OCI-LY7 (cell line): ENCODE measurements around the gene EEF1E1. TPM values are rescaled to one million over a fixed set of nuclear protein-coding genes. Genes with fewer than 3 reads are reported as not detected.

Source experiments
- BruUV-seq: library from RNA; stranded (reverse); fragments of 400-500 nt; replicated peaks from 2 replicates; lab custom pipeline; 2021; lab: Mats Ljungman, UMichigan
- CTCF ChIA-PET: fragments of 300-600 bp; sonication (Branson Sonifier 250); formaldehyde crosslinking; loops from one replicate; lab custom pipeline; 2022; ENCODE audit warnings: antibody characterized with exemption; ENCODE audit not compliant: unreplicated experiment; lab: Charles Lee
- POLR2A ChIA-PET: fragments of 300-600 bp; sonication (Branson Sonifier 250); formaldehyde crosslinking; loops from one replicate; lab custom pipeline; 2022; ENCODE audit warnings: antibody characterized with exemption; lab: Charles Lee
- DNase-seq: peaks from one replicate; pipeline ENCODE4 v3.0.0-alpha.2; 2015; ENCODE audit warnings: low spot score
- H2AFZ ChIP-seq: fragments of 200-600 bp; sonication (generic), shearing (Covaris generic); 2 replicates; pipeline ENCODE4 v1.6.1; 2014; ENCODE audit warnings: mild to moderate bottlenecking, antibody characterized with exemption, low read length, moderate library complexity
- H3K27ac ChIP-seq: fragments of 200-600 bp; sonication (generic); 2 replicates; pipeline ENCODE4 v1.5.1; 2014; ENCODE audit warnings: mixed run types, low read depth, mild to moderate bottlenecking, moderate library complexity, low read length, inconsistent platforms; ENCODE audit not compliant: poor library complexity, severe bottlenecking
- H3K36me3 ChIP-seq: fragments of 200-600 bp; sonication (generic); 2 replicates; pipeline ENCODE4 v1.6.1; 2014; ENCODE audit warnings: mild to moderate bottlenecking, antibody characterized with exemption, low read length, moderate library complexity, mixed read lengths; ENCODE audit not compliant: insufficient read depth
- H3K4me1 ChIP-seq: fragments of 200-600 bp; sonication (generic); 2 replicates; pipeline ENCODE4 v1.5.1; 2014; ENCODE audit warnings: mild to moderate bottlenecking, low read length; ENCODE audit not compliant: insufficient read depth, poor library complexity, severe bottlenecking
- H3K4me2 ChIP-seq: fragments of 200-600 bp; sonication (generic); 2 replicates; pipeline ENCODE4 v1.6.1; 2014; ENCODE audit warnings: mild to moderate bottlenecking, low read length
- H3K4me3 ChIP-seq: fragments of 200-600 bp; sonication (generic); 2 replicates; pipeline ENCODE4 v1.5.1; 2014; ENCODE audit warnings: mild to moderate bottlenecking, low read depth, low read length; ENCODE audit not compliant: poor library complexity, severe bottlenecking
- H3K79me2 ChIP-seq: fragments of 200-600 bp; sonication (generic); 2 replicates; pipeline ENCODE4 v1.6.1; 2016; ENCODE audit warnings: low read depth, mild to moderate bottlenecking, low read length, moderate library complexity, mixed read lengths; ENCODE audit not compliant: insufficient read depth
- H3K9me2 ChIP-seq: fragments of 200-600 bp; sonication (generic); 2 replicates; pipeline ENCODE4 v1.6.1; 2016; ENCODE audit warnings: mild to moderate bottlenecking, low read length, mixed read lengths; ENCODE audit not compliant: insufficient read depth
- H3K9me3 ChIP-seq: fragments of 200-600 bp; sonication (generic); 2 replicates; pipeline ENCODE4 v1.6.1; 2014; ENCODE audit warnings: mild to moderate bottlenecking, mixed run types, low read length, mixed read lengths
- H4K20me1 ChIP-seq: fragments of 200-600 bp; sonication (generic); 2 replicates; pipeline ENCODE4 v1.6.1; 2014; ENCODE audit warnings: mild to moderate bottlenecking, antibody characterized with exemption, low read length, moderate library complexity, mixed read lengths; ENCODE audit not compliant: insufficient read depth
- EZH2phosphoT487 ChIP-seq: fragments of 200-600 bp; sonication (generic); IDR thresholded peaks from 2 replicates; pipeline ENCODE4 v1.6.1; 2018; ENCODE audit warnings: low read depth, borderline replicate concordance, mild to moderate bottlenecking, mixed run types, antibody characterized with exemption, low read length, moderate library complexity, mixed read lengths
- intact Hi-C: fragments of 100-400 bp; cut with micrococcal nuclease; formaldehyde crosslinking; loops from one replicate; pipeline ENCODE4 v1.10.0; 2022; ENCODE audit not compliant: unreplicated experiment
- total RNA-seq, 2 experiments: library from RNA; depleted of rRNA in 1 of 2; stranded (reverse); fragments of >200 nt in 1 of 2; shearing (Covaris generic) in 1 of 2; gene quantifications; 2 replicates each; pipeline ENCODE4 v1.2.3, GENCODE V29; 2014 to 2022
- TF ChIP-seq, protein P1 (sequence below): fragments of 200-600 bp; sonication (generic); conservative IDR thresholded peaks from 2 replicates; pipeline ENCODE4 v1.5.1; 2014; ENCODE audit warnings: mild to moderate bottlenecking, antibody characterized with exemption, low read length, moderate library complexity, mixed read lengths

EEF1E1 gene
- total RNA-seq, 2 experiments from 2014 or later: 68.0 to 70.9 TPM

DNA sequence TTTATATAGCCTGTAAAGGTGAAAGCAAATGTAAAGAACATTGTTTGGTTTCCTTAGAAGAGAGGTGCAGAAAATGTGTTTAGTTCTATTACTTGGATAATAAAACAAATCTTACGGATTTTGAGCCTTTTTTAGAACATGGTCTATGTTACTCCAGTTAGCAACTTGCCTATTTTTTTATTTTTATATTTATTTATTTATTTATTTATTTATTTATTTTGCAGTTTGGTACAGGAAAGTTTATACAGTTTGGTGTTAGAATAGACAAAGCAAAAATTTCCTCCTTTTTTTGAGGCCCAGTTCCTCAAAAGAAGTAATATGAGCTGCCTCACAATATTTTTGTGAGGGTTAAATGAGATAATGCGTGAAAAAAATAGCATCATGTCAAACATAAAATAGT lies 41.6 kb upstream of the EEF1E1 start:
- no peak for DNase-seq
- Histone ChIP-seq H3K4me3 (no peak overlapping the region), H4K20me1 (no peaks in the 10 kb centered on the region), H3K27ac (no peak overlapping the region), H3K79me2 (no peaks in the 10 kb centered on the region), H3K9me2 (no peaks in the 10 kb centered on the region), H3K4me2 (no peak overlapping the region), H3K36me3 (no peaks in the 10 kb centered on the region), H3K4me1 (no peaks in the 10 kb centered on the region), H3K9me3 (no peaks in the 10 kb centered on the region), H2AFZ (no peak overlapping the region)
- CTCF ChIA-PET: no interaction called here
- POLR2A ChIA-PET: interaction anchor here (0.7 kb wide), 1 partner anchor 125 kb away, joined by 5 read pairs; no protein-coding TSS in a partner anchor
- BruUV-seq: no TSS peak
- TF ChIP-seq EZH2phosphoT487: no peak
- TF ChIP-seq, protein P1, sequence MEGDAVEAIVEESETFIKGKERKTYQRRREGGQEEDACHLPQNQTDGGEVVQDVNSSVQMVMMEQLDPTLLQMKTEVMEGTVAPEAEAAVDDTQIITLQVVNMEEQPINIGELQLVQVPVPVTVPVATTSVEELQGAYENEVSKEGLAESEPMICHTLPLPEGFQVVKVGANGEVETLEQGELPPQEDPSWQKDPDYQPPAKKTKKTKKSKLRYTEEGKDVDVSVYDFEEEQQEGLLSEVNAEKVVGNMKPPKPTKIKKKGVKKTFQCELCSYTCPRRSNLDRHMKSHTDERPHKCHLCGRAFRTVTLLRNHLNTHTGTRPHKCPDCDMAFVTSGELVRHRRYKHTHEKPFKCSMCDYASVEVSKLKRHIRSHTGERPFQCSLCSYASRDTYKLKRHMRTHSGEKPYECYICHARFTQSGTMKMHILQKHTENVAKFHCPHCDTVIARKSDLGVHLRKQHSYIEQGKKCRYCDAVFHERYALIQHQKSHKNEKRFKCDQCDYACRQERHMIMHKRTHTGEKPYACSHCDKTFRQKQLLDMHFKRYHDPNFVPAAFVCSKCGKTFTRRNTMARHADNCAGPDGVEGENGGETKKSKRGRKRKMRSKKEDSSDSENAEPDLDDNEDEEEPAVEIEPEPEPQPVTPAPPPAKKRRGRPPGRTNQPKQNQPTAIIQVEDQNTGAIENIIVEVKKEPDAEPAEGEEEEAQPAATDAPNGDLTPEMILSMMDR: no peak
- intact Hi-C loops: no loop called here

DNA sequence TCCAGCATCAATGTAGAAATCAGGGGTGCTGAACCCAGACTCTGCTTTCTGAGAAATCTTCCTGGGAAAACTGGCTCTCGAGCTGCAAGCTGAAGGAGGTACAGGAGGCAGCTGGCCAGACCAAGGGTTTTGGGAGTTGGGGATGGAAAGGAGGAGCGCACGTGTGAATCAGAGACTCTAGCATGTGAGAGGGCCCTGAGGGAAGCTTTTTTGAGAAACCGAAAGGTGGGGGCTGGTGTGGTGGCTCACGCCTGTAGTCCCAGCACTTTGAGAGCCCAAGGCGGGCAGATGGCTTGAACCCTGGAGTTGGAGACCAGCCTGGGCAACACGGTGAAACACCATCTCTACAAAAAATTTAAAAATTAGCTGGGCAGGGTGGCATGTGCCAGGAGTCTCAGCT lies 37.1 kb upstream of the EEF1E1 start:
- POLR2A ChIA-PET: interaction anchor here (0.6 to 0.9 kb wide), 2 partner anchors 37 to 55 kb away, joined by 3 read pairs; partner anchors contain the start of gene EEF1E1
- no peak overlapping the region for H3K4me3 ChIP-seq
- DNase-seq: no peak
- CTCF ChIA-PET: no interaction called here
- intact Hi-C loops: no loop called here
- H2AFZ ChIP-seq: no peak overlapping the region
- BruUV-seq: no TSS peak
- H3K4me2 ChIP-seq: no peak overlapping the region
- no peaks in the 10 kb centered on the region for H3K9me3 ChIP-seq
- no peak overlapping the region for H3K27ac ChIP-seq
- H3K9me2 ChIP-seq: no peaks in the 10 kb centered on the region
- H3K79me2 ChIP-seq: no peaks in the 10 kb centered on the region
- no peak for TF ChIP-seq EZH2phosphoT487
- TF ChIP-seq, protein P1: no peak
- no peaks in the 10 kb centered on the region for H3K36me3 ChIP-seq
- H4K20me1 ChIP-seq: no peaks in the 10 kb centered on the region
- H3K4me1 ChIP-seq: no peaks in the 10 kb centered on the region

DNA sequence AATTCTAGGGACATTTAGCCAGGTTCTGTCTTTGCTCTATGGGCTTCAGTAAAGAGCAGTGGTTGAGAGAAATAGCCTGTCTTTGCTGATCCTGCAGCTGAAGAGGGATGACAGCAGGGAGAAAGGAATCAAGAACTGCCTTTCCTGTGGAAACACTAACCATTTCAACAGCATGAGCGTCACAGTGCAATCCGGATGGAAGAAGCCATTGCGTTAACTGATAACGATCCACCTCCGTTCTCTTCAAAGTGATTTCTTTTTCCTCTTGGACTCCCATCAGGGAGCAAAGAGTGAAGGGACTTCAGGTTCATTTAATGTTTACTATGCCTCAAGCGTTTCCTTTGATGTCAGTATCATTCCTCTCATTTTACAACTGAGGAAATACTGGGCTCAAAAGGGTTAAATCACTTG lies 35.2 kb upstream of the EEF1E1 start:
- BruUV-seq: no TSS peak
- Histone ChIP-seq H3K27ac (no peak overlapping the region), H3K4me1 (no peaks in the 10 kb centered on the region), H3K36me3 (no peaks in the 10 kb centered on the region), H3K4me3 (no peak overlapping the region), H3K9me2 (no peaks in the 10 kb centered on the region), H2AFZ (no peak overlapping the region), H3K4me2 (no peak overlapping the region), H3K9me3 (no peaks in the 10 kb centered on the region), H3K79me2 (no peaks in the 10 kb centered on the region), H4K20me1 (no peaks in the 10 kb centered on the region)
- POLR2A ChIA-PET: no interaction called here
- CTCF ChIA-PET: no interaction called here
- TF ChIP-seq EZH2phosphoT487: no peak
- TF ChIP-seq, protein P1: no peak
- no peak for DNase-seq
- intact Hi-C loops: no loop called here
